Tibial nerve (tissue), 4 donors: ENCODE measurements around the gene C22orf42.
"Not testable (repeated sequence)": the region's sequence is repeated elsewhere in the genome, so short reads cannot be mapped to it uniquely, and the experiment has no call there.

Experiments used
- CTCF ChIP-seq, 5 experiments: fragments of 200-600 bp in 3 of 5; fragments of 450-650 bp in 2 of 5; sonication (generic) in 3 of 5; IDR thresholded peaks; one replicate each; pipeline ENCODE4 v1.5.1; 2016 to 2019; ENCODE audit warnings: antibody characterized with exemption in 5 of 5, mild to moderate bottlenecking in 3 of 5, moderate library complexity in 2 of 5
- EP300 ChIP-seq, 2 donors: sonication (generic); formaldehyde crosslinking; IDR thresholded peaks; one replicate each; pipeline ENCODE4 v1.6.1; 2017; ENCODE audit warnings: antibody characterized with exemption in 2 of 2, mild to moderate bottlenecking in 1 of 2
- POLR2A ChIP-seq, 2 donors: fragments of 450-650 bp; IDR thresholded peaks; one replicate each; pipeline ENCODE4 v1.6.1; 2017; ENCODE audit warnings: antibody characterized with exemption in 2 of 2, mild to moderate bottlenecking in 2 of 2, moderate library complexity in 2 of 2

DNA sequence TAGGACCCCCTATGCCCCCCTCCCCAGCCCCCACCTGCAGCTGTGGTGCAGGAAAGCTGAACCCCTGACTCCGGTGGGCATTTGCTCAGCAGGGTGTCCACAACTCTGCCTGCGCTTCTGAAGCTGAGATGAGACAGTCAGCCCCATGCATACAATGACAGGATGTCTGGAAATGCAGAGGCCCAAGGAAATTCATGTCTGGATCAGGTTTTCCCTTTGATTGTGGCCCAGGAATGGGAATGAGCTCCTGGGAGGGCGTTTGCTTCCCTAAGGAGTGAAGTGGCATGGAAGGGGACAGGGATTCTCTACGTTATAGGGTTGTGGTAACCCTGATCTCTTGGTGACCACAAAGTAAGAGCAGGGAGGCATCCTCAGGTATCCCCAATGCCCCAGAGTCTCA lies 22.2 kb downstream of the C22orf42 start:
- not testable (repeated sequence) for TF ChIP-seq CTCF, EP300, POLR2A (IDR thresholded peaks at IDR 0.05)
